Cerebellar nuclear complex (tissue), 1 donor: Measurements from ENCODE around the gene INHBA.

Experiments
- DNase-seq, 2 experiments: peaks; one replicate each; lab custom pipeline; 2025; lab: John Stamatoyannopoulos, UW

Gene INHBA

GRCh38 chr7:41688906-41689305, 14.0 kb downstream of the INHBA start:
- no peak for DNase-seq

DNA sequence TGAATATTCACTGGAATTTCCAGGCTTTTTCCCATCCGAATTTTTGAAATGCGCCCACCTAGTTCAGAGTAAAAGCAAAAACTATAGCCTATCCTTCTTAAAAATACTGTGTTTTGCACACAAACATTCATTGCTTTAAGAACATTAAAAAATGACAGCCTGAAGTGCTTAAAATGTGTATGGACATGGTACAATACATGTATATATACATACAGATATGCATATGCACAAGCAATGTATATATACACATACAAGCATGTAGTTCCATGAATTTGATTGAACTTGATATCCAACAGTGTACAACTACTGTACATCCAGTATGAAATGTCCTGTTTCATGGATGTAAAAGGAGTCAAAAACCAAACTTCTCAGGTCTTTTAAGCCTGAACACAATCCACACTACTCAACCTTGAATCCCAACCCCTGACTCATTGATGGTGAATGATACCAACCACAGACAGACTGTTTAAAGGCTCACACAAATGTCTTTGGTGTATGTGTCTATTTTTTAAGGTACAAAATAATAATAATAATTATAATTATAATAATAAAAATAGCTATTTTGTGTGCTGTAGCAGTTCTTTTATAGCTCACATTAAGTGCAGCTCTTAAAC, 14.8 kb downstream of the INHBA start:
- DNase-seq, result no peak

GRCh38 chr7:41685684-41686083, 17.2 kb downstream of the INHBA start:
- DNase-seq, result no peak

DNA sequence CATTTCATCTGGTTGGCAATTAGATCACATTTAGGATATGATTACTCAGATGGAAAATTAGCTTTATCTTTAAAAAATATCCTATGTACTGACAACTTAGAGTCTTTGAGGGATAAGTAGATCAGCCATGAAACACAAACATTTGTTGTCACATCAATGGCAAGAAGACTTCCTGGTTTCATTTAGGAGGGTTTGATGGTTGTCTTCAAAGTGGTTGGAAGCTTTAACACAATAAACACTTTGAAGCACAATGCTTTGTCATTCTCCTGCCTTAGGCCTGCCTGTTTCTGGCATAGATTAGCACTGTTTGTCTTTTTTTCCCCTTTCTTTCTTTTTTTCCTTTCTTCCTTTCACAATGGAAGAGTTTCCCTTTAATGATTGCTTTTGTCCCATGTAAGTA, 20.5 kb downstream of the INHBA start:
- DNase-seq, result no peak

GRCh38 chr7:41679566-41679965, 23.3 kb downstream of the INHBA start:
- DNase-seq, result no peak

DNA sequence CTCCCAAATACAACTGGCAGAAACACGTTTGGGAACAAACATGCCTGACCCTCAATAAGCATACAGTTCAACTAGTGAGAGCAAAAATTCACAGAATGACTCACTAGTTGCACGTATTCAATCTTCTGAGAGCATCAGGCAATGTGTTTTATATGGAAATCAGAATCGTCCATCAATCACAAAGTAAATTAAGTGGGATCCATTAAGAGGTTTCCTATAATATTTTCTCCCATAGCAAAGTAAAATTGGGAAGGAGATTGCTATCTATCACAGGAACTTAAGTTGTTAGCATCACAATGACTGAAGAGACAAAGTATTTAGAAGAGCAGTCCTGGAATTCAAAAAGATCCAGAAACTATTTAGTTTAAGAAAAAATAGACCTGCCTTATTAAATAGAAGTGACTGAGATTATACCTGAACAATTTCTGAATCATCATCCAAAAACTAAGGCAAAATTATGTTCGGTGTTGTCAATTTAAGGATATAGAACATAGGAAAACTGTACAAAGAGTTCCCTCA, 28.3 kb downstream of the INHBA start:
- no peak for DNase-seq

- no peak for DNase-seq
Measured at GRCh38 chr7:41661596-41661995, 41.3 kb downstream of the INHBA start.

DNA sequence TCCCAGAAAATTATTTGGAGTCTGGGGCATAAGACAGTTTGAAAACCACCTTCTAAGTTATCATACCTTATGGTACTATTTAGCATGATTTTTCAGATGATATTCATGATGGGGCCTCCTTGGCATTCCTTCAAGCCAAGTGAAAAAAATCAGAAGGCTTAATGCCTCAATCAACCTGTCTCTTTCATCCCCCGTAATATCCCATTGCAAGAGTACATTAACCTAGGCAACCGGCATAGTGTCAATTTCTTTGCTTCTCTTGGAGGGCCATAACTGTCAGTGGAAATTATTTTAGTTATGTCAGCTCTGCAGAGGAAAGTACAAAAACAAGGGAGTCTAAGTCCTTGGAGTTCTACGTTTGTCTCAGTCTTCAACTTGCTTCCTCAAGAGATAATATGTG, 43.4 kb downstream of the INHBA start:
- no peak for DNase-seq

DNA sequence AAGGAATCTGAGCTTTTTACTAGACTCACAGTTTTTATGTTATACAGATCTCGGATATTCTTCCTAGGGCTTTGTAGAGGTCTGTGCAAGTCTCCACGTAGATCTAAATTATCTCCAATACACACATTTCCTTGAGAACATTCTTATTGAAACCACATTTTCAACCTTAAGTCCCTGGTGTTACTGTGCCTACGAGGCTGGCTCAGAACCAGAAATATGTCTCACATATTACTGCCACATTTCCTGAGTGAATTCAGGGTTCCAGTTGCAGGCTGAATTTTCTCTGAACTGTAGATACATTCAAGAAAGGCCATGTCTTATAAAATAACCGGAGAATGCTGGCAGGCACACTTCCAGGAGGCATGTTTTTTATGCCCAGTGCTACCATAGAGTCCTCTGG, 46.5 kb downstream of the INHBA start:
- DNase-seq, result no peak

- DNase-seq, result no peak
Measured at GRCh38 chr7:41655426-41655825, 47.5 kb downstream of the INHBA start.

DNA sequence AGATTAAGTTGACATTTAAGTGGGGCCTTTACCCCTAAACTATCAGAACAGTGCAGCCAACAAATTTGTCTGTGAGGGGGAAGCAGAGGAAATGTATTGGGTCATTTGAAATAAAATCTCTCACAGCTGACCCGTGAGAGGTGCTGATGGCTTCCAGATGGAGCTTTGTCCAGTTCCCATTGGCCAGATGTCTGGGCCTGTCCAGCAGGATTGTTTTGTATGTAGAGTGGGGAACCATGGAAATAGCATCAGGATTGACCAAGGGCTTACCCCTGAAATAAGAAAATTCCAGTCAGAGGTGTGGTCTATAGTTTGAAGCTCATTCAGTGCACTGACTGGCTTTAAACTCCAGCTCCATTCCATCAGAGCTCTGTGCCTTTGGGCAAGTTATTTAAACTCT, 50.6 kb downstream of the INHBA start:
- DNase-seq, result no peak

DNA sequence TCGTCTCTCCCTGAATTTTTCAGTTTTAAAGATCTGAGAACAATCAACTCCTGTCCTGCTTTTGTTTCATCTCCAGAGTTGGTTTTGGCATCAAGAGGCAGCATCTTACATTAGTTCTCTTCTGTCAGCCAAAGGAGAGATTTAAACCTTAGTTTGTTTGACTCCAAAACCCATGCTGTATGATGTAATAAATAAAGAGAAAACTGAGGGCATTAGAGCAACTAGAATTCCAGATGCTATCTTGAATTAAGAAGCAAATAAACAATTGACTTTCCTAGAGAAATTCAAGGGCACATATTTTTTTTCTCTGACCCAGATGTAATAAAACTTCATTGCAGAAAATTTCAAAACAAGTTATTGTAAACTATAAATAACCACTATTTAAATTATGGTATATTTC, 54.4 kb downstream of the INHBA start:
- no peak for DNase-seq

GRCh38 chr7:41643616-41644015, 59.3 kb downstream of the INHBA start:
- DNase-seq, result no peak

DNA sequence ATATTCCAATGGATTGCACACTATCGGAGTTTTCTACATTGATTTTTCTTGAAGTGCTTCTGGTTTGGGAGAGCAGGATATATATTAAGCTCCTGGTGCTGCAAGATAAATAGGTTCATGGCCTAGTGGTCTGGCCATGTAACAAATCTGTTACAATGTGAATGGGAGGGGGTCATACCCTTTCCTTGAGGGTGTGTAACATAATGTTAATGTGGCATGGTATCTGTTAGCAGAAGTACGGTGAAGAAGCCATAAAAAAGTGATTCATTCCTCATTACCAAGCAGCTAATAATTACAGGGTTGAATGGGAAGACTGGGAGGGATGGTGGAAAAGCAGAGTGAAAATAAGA, 61.2 kb downstream of the INHBA start:
- DNase-seq, result no peak

GRCh38 chr7:41641011-41641664, 61.8 kb downstream of the INHBA start:
- no peak for DNase-seq

DNA sequence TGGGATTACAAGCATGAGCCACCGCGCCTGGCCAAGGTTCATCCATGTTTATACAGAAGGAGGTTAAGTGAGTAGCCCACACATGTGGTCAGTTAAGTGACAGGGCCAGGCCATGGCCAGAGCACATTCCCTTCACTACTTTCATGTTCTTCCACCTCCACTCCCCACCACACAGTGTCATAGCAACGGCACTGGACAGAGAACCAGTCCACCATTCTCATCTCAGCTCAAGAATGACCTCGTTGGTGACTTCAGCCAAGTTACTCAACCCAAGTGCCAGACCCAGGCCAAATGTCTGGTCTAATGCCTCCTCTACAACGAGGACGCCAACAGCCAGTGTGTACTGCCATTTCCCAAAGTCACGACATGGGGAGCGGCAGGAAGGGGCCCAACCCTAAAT, 62.4 kb downstream of the INHBA start:
- DNase-seq, result no peak

DNA sequence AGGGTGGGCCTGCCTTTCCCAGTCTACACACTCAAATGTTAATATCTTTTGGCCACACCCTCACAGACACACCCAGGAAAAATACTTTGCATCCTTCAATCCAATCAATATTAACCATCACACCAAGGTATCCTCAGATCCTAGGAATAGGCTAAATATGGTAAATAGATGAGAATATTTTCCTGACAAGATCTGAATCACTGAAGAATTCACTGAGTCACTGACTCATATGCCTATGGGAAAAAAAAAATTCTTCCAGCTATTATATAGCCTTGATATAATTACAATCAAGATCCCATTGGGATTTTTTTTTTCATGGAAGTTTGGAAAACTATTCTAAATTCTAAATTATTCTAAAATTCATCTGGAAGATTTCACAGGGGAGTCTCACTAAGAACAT, 65.8 kb downstream of the INHBA start:
- no peak for DNase-seq
